Caco-2 (cell line): ENCODE measurements around the gene ETV3L. TPM values are rescaled to one million over a fixed set of nuclear protein-coding genes. Genes with fewer than 3 reads are reported as not detected.

ENCODE experiments used
- BruUV-seq: library from RNA; stranded (reverse); fragments of 400-500 nt; replicated peaks from 2 replicates; lab custom pipeline; 2021; lab: Mats Ljungman, UMichigan
- CTCF ChIA-PET: fragments of 300-600 bp; sonication (Branson Sonifier 250); formaldehyde crosslinking; loops from one replicate; lab custom pipeline; 2022; ENCODE audit warnings: antibody characterized with exemption; lab: Charles Lee
- POLR2A ChIA-PET: fragments of 300-600 bp; sonication (Branson Sonifier 250); formaldehyde crosslinking; loops from one replicate; lab custom pipeline; 2022; ENCODE audit warnings: antibody characterized with exemption; lab: Charles Lee
- DNase-seq, 2 experiments: peaks; one replicate each; pipeline versions ENCODE4 v3.0.0 to v3.0.0-alpha.2; 2020 to 2022
- H3K27me3 ChIP-seq: replicated peaks from 2 replicates; pipeline ENCODE4 v1.6.0; 2011; ENCODE audit warnings: low read length; ENCODE audit not compliant: control insufficient read depth, insufficient read depth
- H3K36me3 ChIP-seq: 2 replicates; pipeline ENCODE4 v1.5.1; 2011; ENCODE audit warnings: low read length; ENCODE audit not compliant: control insufficient read depth, insufficient read depth
- H3K4me1 ChIP-seq: fragments of 250-450 bp; sonication (Bioruptor Pico); 2 replicates; pipeline ENCODE4 v1.5.1; 2020; ENCODE audit warnings: mild to moderate bottlenecking
- H3K4me3 ChIP-seq: 2 replicates; pipeline ENCODE4 v1.5.1; 2011; ENCODE audit warnings: low read depth, mild to moderate bottlenecking, control low read depth, low read length
- H3K9me3 ChIP-seq: fragments of 250-450 bp; sonication (Bioruptor Pico); 2 replicates; pipeline ENCODE4 v1.5.1; 2020; ENCODE audit warnings: mild to moderate bottlenecking, moderate library complexity
- H3K27ac Mint-ChIP-seq: one replicate; pipeline ENCODE4 v1.8.0; 2022; ENCODE audit warnings: mixed read lengths; ENCODE audit not compliant: unreplicated experiment
- H3K27me3 Mint-ChIP-seq: one replicate; pipeline ENCODE4 v1.8.0; 2022; ENCODE audit warnings: mixed read lengths; ENCODE audit not compliant: insufficient read depth, unreplicated experiment
- H3K36me3 Mint-ChIP-seq: one replicate; pipeline ENCODE4 v1.8.0; 2022; ENCODE audit warnings: mild to moderate bottlenecking, mixed read lengths; ENCODE audit not compliant: insufficient read depth, unreplicated experiment
- H3K4me1 Mint-ChIP-seq: one replicate; pipeline ENCODE4 v1.8.0; 2022; ENCODE audit warnings: low read depth, mixed read lengths; ENCODE audit not compliant: unreplicated experiment
- H3K4me3 Mint-ChIP-seq: one replicate; pipeline ENCODE4 v1.8.0; 2022; ENCODE audit warnings: mild to moderate bottlenecking, moderate library complexity, mixed read lengths; ENCODE audit not compliant: unreplicated experiment
- H3K9me3 Mint-ChIP-seq: one replicate; pipeline ENCODE4 v1.8.0; 2022; ENCODE audit warnings: mixed read lengths; ENCODE audit not compliant: unreplicated experiment
- intact Hi-C: fragments of 100-400 bp; cut with micrococcal nuclease; formaldehyde crosslinking; loops from one replicate; pipeline ENCODE4 v1.10.0; 2022; ENCODE audit not compliant: unreplicated experiment
- total RNA-seq: library from RNA; stranded (reverse); gene quantifications from 2 replicates; pipeline ENCODE4 v1.2.3, GENCODE V29; 2022
- TF ChIP-seq, protein P1 (sequence below), 2 experiments: fragments of 200-600 bp in 1 of 2; IDR thresholded peaks; 1 replicate in 1 of 2; 2 replicates in 1 of 2; pipeline versions ENCODE4 v1.5.1 to v1.8.0; 2011 to 2022; ENCODE audit warnings: antibody characterized with exemption in 1 of 2, control low read depth in 1 of 2, inconsistent platforms in 1 of 2, low read depth in 1 of 2, low read length in 1 of 2, mild to moderate bottlenecking in 1 of 2, moderate library complexity in 1 of 2; ENCODE audit not compliant: insufficient read depth in 1 of 2, severe bottlenecking in 1 of 2, unreplicated experiment in 1 of 2

ETV3L gene
- total RNA-seq, 1 experiment from 2014 or later: not detected

DNA sequence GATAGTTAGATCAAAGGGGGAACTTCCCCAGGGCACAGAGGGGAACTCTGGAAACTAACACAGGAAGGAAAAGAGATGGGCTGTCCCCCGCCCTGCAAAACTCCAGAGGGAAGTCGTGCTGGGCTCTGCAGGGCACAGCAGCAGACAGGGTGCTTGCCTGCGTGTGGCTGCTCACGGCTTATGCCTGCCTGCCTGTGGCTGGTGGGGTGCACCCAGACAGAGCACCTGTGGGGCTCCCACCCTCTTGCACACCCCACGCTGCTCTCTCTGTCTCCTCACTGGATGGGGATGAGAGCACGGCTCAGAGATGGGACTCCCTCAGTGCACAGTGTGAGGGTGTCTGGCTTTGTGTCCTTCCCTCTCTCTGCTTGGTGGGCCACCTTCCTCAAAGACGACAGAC is 13.5 kb upstream of the ETV3L start:
- Mint-ChIP-seq H3K4me1 (peaks cover 5% of the 10 kb centered on the region), H3K4me3 (no peak overlapping the region)
- intact Hi-C loops: no loop called here

DNA sequence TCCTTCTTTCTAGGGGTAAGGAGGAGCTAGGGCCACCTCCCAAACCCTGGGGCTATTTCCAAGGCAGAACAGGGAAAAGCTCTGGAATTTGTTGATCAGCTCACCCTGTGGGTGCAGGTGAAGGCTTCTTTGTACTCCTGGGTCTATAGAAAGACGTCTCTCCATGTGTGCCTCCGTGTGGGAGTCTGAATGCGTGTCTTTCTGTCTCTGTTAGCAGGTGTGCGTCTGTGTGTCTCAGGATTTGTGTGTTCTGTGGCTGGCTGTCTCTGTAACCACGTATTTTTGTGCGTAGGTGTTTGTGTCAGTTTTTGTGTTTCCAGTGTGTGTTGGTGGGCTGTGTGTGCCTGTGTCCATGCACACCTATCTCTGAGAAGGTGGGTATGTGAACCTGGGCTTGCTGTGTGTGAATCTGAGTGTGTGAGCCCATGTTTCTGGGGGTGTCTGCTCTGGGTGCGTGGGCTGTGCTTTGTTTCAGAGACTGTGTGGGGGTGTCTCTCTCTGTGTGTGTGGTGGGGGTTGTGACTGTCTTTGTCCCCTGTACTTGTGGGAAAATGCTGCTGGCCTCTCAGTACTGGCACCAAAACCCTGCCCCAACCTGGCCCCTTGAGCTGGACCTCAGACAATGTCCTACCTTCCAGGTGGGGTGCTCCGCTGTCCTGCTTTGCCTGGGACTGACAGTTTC is 12.7 kb upstream of the ETV3L start:
- H3K36me3 Mint-ChIP-seq: no peaks in the 10 kb centered on the region
- Histone ChIP-seq H3K4me1 (no peaks in the 10 kb centered on the region), H3K36me3 (no peaks in the 10 kb centered on the region), H3K27me3 (no peaks in the 10 kb centered on the region; the same call in 1 of the 2 replicates), H3K4me3 (no peak overlapping the region), H3K9me3 (no peaks in the 10 kb centered on the region)
- TF ChIP-seq, protein P1, sequence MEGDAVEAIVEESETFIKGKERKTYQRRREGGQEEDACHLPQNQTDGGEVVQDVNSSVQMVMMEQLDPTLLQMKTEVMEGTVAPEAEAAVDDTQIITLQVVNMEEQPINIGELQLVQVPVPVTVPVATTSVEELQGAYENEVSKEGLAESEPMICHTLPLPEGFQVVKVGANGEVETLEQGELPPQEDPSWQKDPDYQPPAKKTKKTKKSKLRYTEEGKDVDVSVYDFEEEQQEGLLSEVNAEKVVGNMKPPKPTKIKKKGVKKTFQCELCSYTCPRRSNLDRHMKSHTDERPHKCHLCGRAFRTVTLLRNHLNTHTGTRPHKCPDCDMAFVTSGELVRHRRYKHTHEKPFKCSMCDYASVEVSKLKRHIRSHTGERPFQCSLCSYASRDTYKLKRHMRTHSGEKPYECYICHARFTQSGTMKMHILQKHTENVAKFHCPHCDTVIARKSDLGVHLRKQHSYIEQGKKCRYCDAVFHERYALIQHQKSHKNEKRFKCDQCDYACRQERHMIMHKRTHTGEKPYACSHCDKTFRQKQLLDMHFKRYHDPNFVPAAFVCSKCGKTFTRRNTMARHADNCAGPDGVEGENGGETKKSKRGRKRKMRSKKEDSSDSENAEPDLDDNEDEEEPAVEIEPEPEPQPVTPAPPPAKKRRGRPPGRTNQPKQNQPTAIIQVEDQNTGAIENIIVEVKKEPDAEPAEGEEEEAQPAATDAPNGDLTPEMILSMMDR (IDR thresholded peaks at IDR 0.05; ENCODE audit: insufficient read depth in 1 of 2, low read depth in 1 of 2, low read length in 1 of 2, severe bottlenecking in 1 of 2, unreplicated experiment in 1 of 2): no peak
- H3K27ac Mint-ChIP-seq: peak overlapping the region; percentile 41
- no peak overlapping the region for H3K4me3 Mint-ChIP-seq
- H3K4me1 Mint-ChIP-seq: peaks cover 5% of the 10 kb centered on the region
- intact Hi-C loops: no loop called here
- peak in 1 of 2 experiments; percentile 31 for DNase-seq
- no TSS peak for BruUV-seq
- no peaks in the 10 kb centered on the region for H3K9me3 Mint-ChIP-seq
- H3K27me3 Mint-ChIP-seq: no peaks in the 10 kb centered on the region
- ChIA-PET POLR2A (no interaction called here), CTCF (interaction anchor here (0.6 to 0.7 kb wide), 2 partner anchors 22 to 186 kb away, joined by 3 read pairs; no protein-coding TSS in a partner anchor)

More for the DNA sequence above, 13.5 kb upstream of the ETV3L start:
- BruUV-seq: no TSS peak
- Histone ChIP-seq H3K27me3 (no peaks in the 10 kb centered on the region; the same call in 1 of the 2 replicates), H3K9me3 (no peaks in the 10 kb centered on the region), H3K4me1 (no peaks in the 10 kb centered on the region), H3K36me3 (no peaks in the 10 kb centered on the region), H3K4me3 (no peak overlapping the region)
- H3K36me3 Mint-ChIP-seq: no peaks in the 10 kb centered on the region
- TF ChIP-seq, protein P1 (IDR thresholded peaks at IDR 0.05; ENCODE audit: insufficient read depth in 1 of 2, low read depth in 1 of 2, low read length in 1 of 2, severe bottlenecking in 1 of 2, unreplicated experiment in 1 of 2): no peak
- CTCF ChIA-PET: no interaction called here
- H3K9me3 Mint-ChIP-seq: no peaks in the 10 kb centered on the region
- DNase-seq: peak in 1 of 2 experiments; percentile 31
- peak overlapping the region; percentile 41 for H3K27ac Mint-ChIP-seq
- H3K27me3 Mint-ChIP-seq: no peaks in the 10 kb centered on the region
- POLR2A ChIA-PET: no interaction called here

DNA sequence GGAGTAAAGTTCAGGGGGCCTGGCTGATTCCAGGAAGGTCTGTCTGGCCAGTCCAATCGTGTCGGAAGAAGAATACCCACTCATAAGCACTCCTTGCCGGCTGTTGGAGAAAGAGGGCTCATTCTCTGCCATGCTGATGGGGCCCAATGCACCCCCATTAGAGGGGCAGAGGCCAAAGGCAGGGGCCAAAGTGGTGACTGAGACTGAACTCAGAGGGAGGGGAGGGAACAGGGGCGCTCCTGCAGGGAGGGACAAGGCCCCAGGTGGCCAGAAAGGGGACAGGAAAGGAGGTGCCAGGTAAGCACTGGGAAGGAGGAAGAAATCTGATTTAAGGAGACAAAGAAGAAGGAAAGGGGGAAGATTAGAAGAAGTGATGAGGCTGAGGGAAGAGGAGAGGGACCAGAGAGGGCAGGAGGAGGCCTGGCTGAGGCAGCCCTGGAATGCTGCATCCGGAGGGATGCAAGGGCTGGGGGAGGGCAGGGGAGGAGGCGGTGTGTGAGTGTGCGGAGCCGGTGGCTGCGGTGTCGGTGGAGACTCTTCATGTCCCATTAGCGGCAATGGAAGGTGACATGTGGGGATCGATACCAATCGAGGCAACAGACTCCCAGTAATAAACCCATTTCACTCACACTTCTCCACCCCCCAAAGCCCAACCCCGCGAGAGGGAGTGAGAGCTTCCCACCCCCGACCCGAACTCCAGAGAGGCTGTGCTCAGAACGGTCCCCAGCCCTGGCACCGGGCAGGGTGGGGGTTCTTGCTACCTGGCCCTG is 12.0 kb upstream of the ETV3L start:
- Mint-ChIP-seq H3K4me1 (peaks cover 5% of the 10 kb centered on the region), H3K27me3 (no peaks in the 10 kb centered on the region), H3K4me3 (no peak overlapping the region), H3K27ac (no peak overlapping the region), H3K9me3 (no peaks in the 10 kb centered on the region), H3K36me3 (no peaks in the 10 kb centered on the region)
- ChIA-PET POLR2A (no interaction called here), CTCF (interaction anchor here (0.6 to 0.7 kb wide), 2 partner anchors 22 to 185 kb away, joined by 3 read pairs; no protein-coding TSS in a partner anchor)
- no TSS peak for BruUV-seq
- no peaks in the 10 kb centered on the region for H3K36me3 ChIP-seq
- intact Hi-C loops: no loop called here
- TF ChIP-seq, protein P1 (IDR thresholded peaks at IDR 0.05; ENCODE audit: insufficient read depth in 1 of 2, low read depth in 1 of 2, low read length in 1 of 2, severe bottlenecking in 1 of 2, unreplicated experiment in 1 of 2): no peak
- H3K27me3 ChIP-seq: no peaks in the 10 kb centered on the region; the same call in 1 of the 2 replicates
- DNase-seq: peak in 1 of 2 experiments; percentile 14
- no peaks in the 10 kb centered on the region for H3K9me3 ChIP-seq
- no peak overlapping the region for H3K4me3 ChIP-seq
- no peaks in the 10 kb centered on the region for H3K4me1 ChIP-seq
